Kidney epithelial cell (primary cell): ENCODE measurements around the gene GKN1. TPM values are rescaled to one million over a fixed set of nuclear protein-coding genes. Genes with fewer than 3 reads are reported as not detected.
"Not testable (repeated sequence)": the region's sequence is repeated elsewhere in the genome, so short reads cannot be mapped to it uniquely, and the experiment has no call there.

ENCODE experiments used
- DNase-seq: peaks from one replicate; pipeline ENCODE4 v3.0.0-alpha.2; 2010; ENCODE audit warnings: low read depth
- H3K27me3 ChIP-seq: 2 replicates; pipeline ENCODE4 v1.6.0; 2011; ENCODE audit warnings: low read length; ENCODE audit not compliant: control insufficient read depth, insufficient read depth
- H3K36me3 ChIP-seq: 2 replicates; pipeline ENCODE4 v1.5.1; 2011; ENCODE audit warnings: low read length; ENCODE audit not compliant: control insufficient read depth, insufficient read depth
- H3K4me3 ChIP-seq: 2 replicates; pipeline ENCODE4 v1.5.1; 2011; ENCODE audit warnings: low read depth, mild to moderate bottlenecking, control low read depth, low read length
- CTCF ChIP-seq: IDR thresholded peaks from 2 replicates; pipeline ENCODE4 v1.5.1; 2011; ENCODE audit warnings: mild to moderate bottlenecking, moderate library complexity, low read length, control low read depth, inconsistent platforms; ENCODE audit not compliant: insufficient read depth, poor library complexity, severe bottlenecking
- total RNA-seq: library from RNA; depleted of rRNA; stranded (reverse); fragments of >200 nt; gene quantifications from 2 replicates; pipeline ENCODE4 v1.2.3, GENCODE V29; 2015

GKN1 gene
- total RNA-seq, 1 donor from 2014 or later = 0.25 TPM

- H3K27me3 ChIP-seq = no peaks in the 10 kb centered on the region
- H3K36me3 ChIP-seq = no peaks in the 10 kb centered on the region
- no peak for DNase-seq
- TF ChIP-seq CTCF = no peak
- H3K4me3 ChIP-seq = no peak overlapping the region
Observed at GRCh38 chr2:68946117-68946516, 28.3 kb upstream of the GKN1 start.

GRCh38 chr2:68948710-68949109 is 25.7 kb upstream of the GKN1 start:
- DNase-seq = no peak

GRCh38 chr2:68951899-68952298 is 22.5 kb upstream of the GKN1 start:
- no peak for TF ChIP-seq CTCF
- DNase-seq = no peak

More at GRCh38 chr2:68948710-68949109, 25.7 kb upstream of the GKN1 start:
- Histone ChIP-seq H3K4me3 (no peak overlapping the region), H3K36me3 (no peaks in the 10 kb centered on the region), H3K27me3 (no peaks in the 10 kb centered on the region)
- TF ChIP-seq CTCF = no peak

GRCh38 chr2:68952887-68953521 is 21.4 kb upstream of the GKN1 start, which contains the start of gene GKN2:
TSS of gene GKN2 (minus strand) at chr2:68952893. CDS start at chr2:68952861, 32 bp downstream.
- Histone ChIP-seq H3K36me3 (no peaks in the 10 kb centered on the region), H3K27me3 (no peaks in the 10 kb centered on the region), H3K4me3 (no peak within 1 kb of the TSS)
- no peak for TF ChIP-seq CTCF
- DNase-seq = no peak

More at GRCh38 chr2:68951899-68952298, 22.5 kb upstream of the GKN1 start:
- Histone ChIP-seq H3K36me3 (no peaks in the 10 kb centered on the region), H3K4me3 (no peak overlapping the region), H3K27me3 (no peaks in the 10 kb centered on the region)

- not testable (repeated sequence) for H3K36me3 ChIP-seq, DNase-seq, H3K27me3 ChIP-seq, H3K4me3 ChIP-seq
Observed at GRCh38 chr2:68955432-68955831, 19.0 kb upstream of the GKN1 start.

- no peak for TF ChIP-seq CTCF
- Histone ChIP-seq H3K36me3 (no peaks in the 10 kb centered on the region), H3K27me3 (no peaks in the 10 kb centered on the region), H3K4me3 (no peak overlapping the region)
- no peak for DNase-seq
Observed at GRCh38 chr2:68959001-68959400, 15.4 kb upstream of the GKN1 start.
